HAP-1 (cell line): ENCODE measurements around the gene CLDN20.
"Not testable (repeated sequence)": the region's sequence is repeated elsewhere in the genome, so short reads cannot be mapped to it uniquely, and the experiment has no call there.

ENCODE experiments used
- DNase-seq, 2 experiments: peaks; one replicate each; pipeline ENCODE4 v3.0.0-alpha.2; 2016 to 2020; ENCODE audit warnings: low spot score in 2 of 2
- H3K27me3 ChIP-seq: fragments of 250-450 bp; sonication (Bioruptor Pico); 2 replicates; pipeline ENCODE4 v1.5.1; 2020; ENCODE audit warnings: low read depth, mild to moderate bottlenecking, moderate library complexity
- H3K36me3 ChIP-seq: fragments of 250-450 bp; sonication (Bioruptor Pico); replicated peaks from 2 replicates; pipeline ENCODE4 v1.5.1; 2020; ENCODE audit warnings: mild to moderate bottlenecking
- H3K4me1 ChIP-seq: fragments of 250-450 bp; sonication (Bioruptor Pico); 2 replicates; pipeline ENCODE4 v1.5.1; 2020; ENCODE audit warnings: mild to moderate bottlenecking
- H3K4me3 ChIP-seq: fragments of 250-450 bp; sonication (Bioruptor Pico); 2 replicates; pipeline ENCODE4 v1.5.1; 2020; ENCODE audit warnings: mild to moderate bottlenecking, moderate library complexity
- H3K9me3 ChIP-seq: fragments of 250-450 bp; sonication (Bioruptor Pico); 2 replicates; pipeline ENCODE4 v1.5.1; 2020; ENCODE audit warnings: mild to moderate bottlenecking, moderate library complexity
- in situ Hi-C: fragments of 300-500 bp; cut with MboI; formaldehyde crosslinking; loops from 3 replicates; pipeline ENCODE4 v1.14.3; 2020; ENCODE audit warnings: low sequenced_read_pairs, inconsistent platforms, mixed read lengths

The CLDN20 gene

DNA sequence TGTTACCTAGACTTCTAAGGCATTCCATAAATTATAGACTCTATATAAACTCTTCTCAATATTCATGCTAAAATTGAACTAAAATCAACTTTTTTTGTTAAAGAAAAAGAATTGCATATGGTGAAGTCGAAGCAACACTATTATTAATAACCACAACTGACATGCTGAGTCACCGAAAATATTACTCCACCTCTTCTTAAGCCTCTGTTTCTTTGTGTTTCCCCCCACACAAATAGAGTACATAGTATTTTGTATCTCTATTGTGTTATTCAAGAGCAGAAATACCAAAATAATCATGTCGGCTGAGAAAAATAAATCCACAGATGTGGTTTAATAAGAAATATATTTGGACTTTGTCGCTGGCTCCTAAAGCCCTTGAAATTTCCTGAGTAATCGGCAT is 26.7 kb downstream of the CLDN20 start:
- no peaks in the 10 kb centered on the region for H3K27me3 ChIP-seq
- DNase-seq, result no peak
- H3K9me3 ChIP-seq, result no peaks in the 10 kb centered on the region
- no peaks in the 10 kb centered on the region for H3K4me1 ChIP-seq
- no peak overlapping the region for H3K4me3 ChIP-seq
- in situ Hi-C loops, result no loop called here
- H3K36me3 ChIP-seq, result peaks cover 13% of the 10 kb centered on the region

- no peak for DNase-seq
- in situ Hi-C loops, result no loop called here
- Histone ChIP-seq H3K4me3 (no peak overlapping the region), H3K27me3 (no peaks in the 10 kb centered on the region), H3K36me3 (peaks cover 18% of the 10 kb centered on the region), H3K9me3 (no peaks in the 10 kb centered on the region), H3K4me1 (no peaks in the 10 kb centered on the region)
These were observed 27.5 kb downstream of the CLDN20 start for GRCh38 chr6:155291291-155291690.

DNA sequence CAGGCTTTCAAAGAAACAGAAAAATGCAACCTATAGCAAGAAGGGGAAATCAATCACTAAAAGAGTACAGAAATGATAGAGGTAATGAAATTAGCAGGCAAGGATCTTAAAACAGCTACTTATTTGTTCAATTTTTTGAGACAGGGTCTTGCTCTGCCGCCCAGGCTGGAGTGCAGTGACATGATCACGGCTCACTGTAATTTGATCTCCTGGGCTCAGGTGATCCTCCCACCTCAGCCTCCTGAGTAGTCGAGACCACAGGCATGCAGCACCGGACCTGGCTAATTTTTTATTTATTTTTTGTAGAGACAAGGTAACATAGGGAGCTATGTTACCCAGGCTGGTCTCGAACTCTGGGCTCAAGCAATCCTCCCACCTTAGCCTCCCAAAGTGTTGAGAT is 28.9 kb downstream of the CLDN20 start:
- H3K27me3 ChIP-seq, result no peaks in the 10 kb centered on the region
- in situ Hi-C loops, result no loop called here
- H3K9me3 ChIP-seq, result no peaks in the 10 kb centered on the region
- DNase-seq, result no peak
- H3K36me3 ChIP-seq, result peaks cover 25% of the 10 kb centered on the region
- H3K4me1 ChIP-seq, result no peaks in the 10 kb centered on the region
- H3K4me3 ChIP-seq, result no peak overlapping the region

- peaks cover 14% of the 10 kb centered on the region for H3K36me3 ChIP-seq
- no peak overlapping the region for H3K4me3 ChIP-seq
- peaks cover 11% of the 10 kb centered on the region for H3K4me1 ChIP-seq
- no peaks in the 10 kb centered on the region for H3K9me3 ChIP-seq
- no peak for DNase-seq
- in situ Hi-C loops, result no loop called here
- no peaks in the 10 kb centered on the region for H3K27me3 ChIP-seq
These were observed 33.9 kb downstream of the CLDN20 start for GRCh38 chr6:155297669-155298068.

DNA sequence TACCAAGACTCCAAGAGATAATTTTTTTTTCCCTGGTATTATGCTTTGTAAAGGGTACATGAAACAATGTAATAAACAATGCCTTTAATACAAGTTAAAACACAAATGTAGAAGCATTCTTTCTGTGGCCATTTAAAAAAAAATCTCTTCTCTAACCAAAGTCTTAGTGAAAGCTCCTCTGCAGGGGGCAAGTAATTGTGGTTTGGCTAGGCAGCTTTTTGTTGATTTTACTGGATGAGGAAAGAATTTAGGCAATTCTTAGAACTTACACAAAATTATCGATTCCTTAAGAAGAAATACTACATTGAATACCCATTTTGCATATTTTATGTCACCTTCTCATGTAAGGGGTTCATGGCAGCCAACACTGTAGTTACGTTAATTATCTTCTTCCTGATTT is 38.1 kb downstream of the CLDN20 start:
- Histone ChIP-seq H3K4me1 (peaks cover 11% of the 10 kb centered on the region), H3K36me3 (peaks cover 27% of the 10 kb centered on the region), H3K4me3 (no peak overlapping the region), H3K9me3 (no peaks in the 10 kb centered on the region), H3K27me3 (no peaks in the 10 kb centered on the region)
- DNase-seq, result no peak
- in situ Hi-C loops, result no loop called here

- in situ Hi-C loops, result no loop called here
- Histone ChIP-seq H3K4me1 (peaks cover 11% of the 10 kb centered on the region), H3K4me3 (no peak overlapping the region), H3K36me3 (peaks cover 31% of the 10 kb centered on the region), H3K9me3 (no peaks in the 10 kb centered on the region), H3K27me3 (no peaks in the 10 kb centered on the region)
- DNase-seq, result no peak
These were observed 39.6 kb downstream of the CLDN20 start for GRCh38 chr6:155303361-155303870.

DNA sequence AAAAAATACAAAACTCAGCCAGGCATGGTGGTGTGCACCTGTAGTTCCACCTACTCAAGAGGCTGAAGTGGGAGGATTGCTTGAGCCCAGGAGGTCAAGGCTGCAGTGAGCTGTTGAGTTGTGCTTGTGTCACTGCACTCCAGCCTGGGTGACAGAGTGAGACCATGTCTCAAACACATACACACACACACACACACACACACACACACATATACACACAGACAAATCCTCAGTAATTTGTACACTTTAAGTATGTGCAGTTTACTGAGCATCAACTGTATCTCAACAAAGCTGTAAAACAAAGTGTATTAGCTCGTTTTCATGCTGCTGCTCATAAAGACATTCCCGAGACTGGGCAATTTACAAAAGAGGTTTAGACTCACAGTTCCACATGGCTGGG is 43.1 kb downstream of the CLDN20 start:
- Histone ChIP-seq H3K4me1 (peaks cover 6% of the 10 kb centered on the region), H3K27me3 (no peaks in the 10 kb centered on the region), H3K36me3 (peaks cover 50% of the 10 kb centered on the region), H3K4me3 (no peak overlapping the region), H3K9me3 (no peaks in the 10 kb centered on the region)
- no peak for DNase-seq
- in situ Hi-C loops, result no loop called here

DNA sequence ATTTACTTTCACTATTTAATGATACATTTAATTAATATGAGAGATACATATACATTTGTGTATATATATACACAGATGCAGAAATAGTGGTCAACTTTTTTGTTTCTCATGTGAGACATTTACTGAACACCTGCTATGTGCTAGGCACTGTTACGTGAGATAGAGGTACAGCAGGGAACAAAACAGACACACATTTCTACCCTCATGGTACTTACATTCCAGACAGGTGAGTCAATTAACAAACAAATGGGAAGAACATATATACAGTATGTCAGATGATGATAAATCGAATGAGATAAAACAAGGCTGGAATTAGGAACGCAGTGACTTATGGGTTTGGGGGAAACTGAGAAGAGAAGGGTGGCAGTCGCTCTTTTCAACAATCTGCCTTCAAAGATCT is 45.3 kb downstream of the CLDN20 start:
- DNase-seq, result no peak

DNA sequence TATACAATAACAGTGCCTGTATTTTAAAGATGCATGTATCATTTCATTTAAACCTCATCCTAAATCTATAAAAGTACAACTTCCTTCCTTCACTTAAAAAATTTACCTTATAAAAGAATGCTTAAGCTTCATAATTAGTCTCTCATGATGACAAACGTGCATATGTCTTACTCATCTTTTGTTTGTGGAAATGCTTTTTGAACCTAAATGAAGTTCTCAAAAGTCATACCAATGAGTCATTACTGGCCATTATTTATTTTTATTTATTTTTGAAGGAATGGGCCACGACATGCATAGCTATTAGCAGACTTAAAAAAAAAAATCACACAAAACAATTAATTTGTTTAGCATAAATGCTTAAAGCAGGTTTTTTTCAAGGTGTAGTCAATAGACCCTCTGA is 46.8 kb downstream of the CLDN20 start:
- no peak overlapping the region for H3K4me3 ChIP-seq
- H3K9me3 ChIP-seq, result no peaks in the 10 kb centered on the region
- no peak for DNase-seq
- peaks cover 7% of the 10 kb centered on the region for H3K4me1 ChIP-seq
- no peaks in the 10 kb centered on the region for H3K27me3 ChIP-seq
- peaks cover 37% of the 10 kb centered on the region for H3K36me3 ChIP-seq
- in situ Hi-C loops, result no loop called here

More for the DNA sequence above, 45.3 kb downstream of the CLDN20 start:
- Histone ChIP-seq H3K36me3 (peaks cover 43% of the 10 kb centered on the region), H3K4me3 (no peak overlapping the region), H3K4me1 (peaks cover 2% of the 10 kb centered on the region; the same call in 1 of the 2 replicates), H3K27me3 (no peaks in the 10 kb centered on the region), H3K9me3 (no peaks in the 10 kb centered on the region)
- in situ Hi-C loops, result no loop called here

- peaks cover 34% of the 10 kb centered on the region for H3K36me3 ChIP-seq
- in situ Hi-C loops, result no loop called here
These were observed 47.3 kb downstream of the CLDN20 start for GRCh38 chr6:155311086-155311485.

GRCh38 chr6:155311583-155311982 is 47.8 kb downstream of the CLDN20 start:
- Histone ChIP-seq H3K4me3 (no peak overlapping the region), H3K27me3 (no peaks in the 10 kb centered on the region), H3K36me3 (peaks cover 29% of the 10 kb centered on the region), H3K4me1 (peaks cover 7% of the 10 kb centered on the region), H3K9me3 (no peaks in the 10 kb centered on the region)
- no peak for DNase-seq
- in situ Hi-C loops, result no loop called here

More at GRCh38 chr6:155311086-155311485, 47.3 kb downstream of the CLDN20 start:
- no peak overlapping the region for H3K4me3 ChIP-seq
- no peak for DNase-seq
- peaks cover 7% of the 10 kb centered on the region for H3K4me1 ChIP-seq
- H3K9me3 ChIP-seq, result no peaks in the 10 kb centered on the region
- H3K27me3 ChIP-seq, result no peaks in the 10 kb centered on the region

- H3K4me3 ChIP-seq, DNase-seq, H3K27me3 ChIP-seq, H3K9me3 ChIP-seq, in situ Hi-C loops, H3K4me1 ChIP-seq: not testable (repeated sequence)
- H3K36me3 ChIP-seq, result peaks cover 25% of the 10 kb centered on the region
These were observed 49.1 kb downstream of the CLDN20 start for GRCh38 chr6:155312950-155313349.

GRCh38 chr6:155313602-155314091 is 49.8 kb downstream of the CLDN20 start:
- Histone ChIP-seq H3K9me3 (no peaks in the 10 kb centered on the region), H3K36me3 (peaks cover 20% of the 10 kb centered on the region), H3K4me3 (peak overlapping the region; percentile 85), H3K27me3 (no peaks in the 10 kb centered on the region), H3K4me1 (peaks cover 7% of the 10 kb centered on the region)
- in situ Hi-C loops, result no loop called here
- DNase-seq, result peak; percentile 53 to 62

DNA sequence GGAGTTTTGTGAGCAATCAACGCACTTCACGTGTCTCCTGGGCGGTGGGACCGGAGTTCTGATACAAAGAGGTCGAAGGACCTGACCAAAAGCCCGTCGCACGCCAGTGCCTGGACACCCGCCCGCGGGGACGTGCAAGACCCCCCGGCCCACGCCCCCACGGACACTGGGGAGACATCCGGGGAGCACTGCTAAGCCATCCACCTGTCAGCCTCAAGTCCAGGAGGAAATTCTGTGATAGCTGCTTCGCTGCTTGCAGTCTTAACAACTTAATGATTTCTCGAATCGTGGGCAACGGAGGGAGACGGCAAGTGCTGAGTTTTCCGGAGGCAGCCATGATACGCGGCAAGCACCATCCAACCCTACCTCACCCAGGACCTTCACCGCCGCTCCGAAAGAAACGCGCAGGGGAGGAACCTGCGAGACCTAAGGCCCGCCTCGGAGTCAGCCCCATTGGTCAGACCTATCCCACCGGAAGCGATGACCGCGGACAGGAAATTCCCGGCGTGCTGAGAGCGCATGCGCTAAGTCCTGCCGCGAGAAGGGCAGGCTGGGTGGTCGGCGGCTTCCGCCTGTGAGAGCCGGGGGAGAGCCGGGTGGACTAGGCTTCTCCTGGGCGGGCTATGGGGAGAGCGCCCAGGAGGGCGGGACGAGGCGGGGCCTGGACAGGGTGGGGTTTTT is 50.4 kb downstream of the CLDN20 start, which contains the start of gene TFB1M:
Gene TFB1M, minus strand, starts transcription at position 393 of the 681 bp plus-strand sequence. Its CDS starts 56 bp downstream, at position 337.
- in situ Hi-C loops, result no loop called here
- H3K4me3 ChIP-seq, result peak within 1 kb of the TSS; percentile 85
- H3K27me3 ChIP-seq, result no peaks in the 10 kb centered on the region
- peak; percentile 97 to 99 for DNase-seq
- peaks cover 16% of the 10 kb centered on the region for H3K36me3 ChIP-seq
- H3K4me1 ChIP-seq, result peaks cover 7% of the 10 kb centered on the region
- no peaks in the 10 kb centered on the region for H3K9me3 ChIP-seq
